ENCODE results near the gene AFF3. TPM values are rescaled to one million over a fixed set of nuclear protein-coding genes. Genes with fewer than 3 reads are reported as not detected.

Gene AFF3
- total and polyA plus RNA-seq, 2 of the 4 experiments (the other 2 are of a cell fraction): 12.9 to 14.3 TPM

DNA sequence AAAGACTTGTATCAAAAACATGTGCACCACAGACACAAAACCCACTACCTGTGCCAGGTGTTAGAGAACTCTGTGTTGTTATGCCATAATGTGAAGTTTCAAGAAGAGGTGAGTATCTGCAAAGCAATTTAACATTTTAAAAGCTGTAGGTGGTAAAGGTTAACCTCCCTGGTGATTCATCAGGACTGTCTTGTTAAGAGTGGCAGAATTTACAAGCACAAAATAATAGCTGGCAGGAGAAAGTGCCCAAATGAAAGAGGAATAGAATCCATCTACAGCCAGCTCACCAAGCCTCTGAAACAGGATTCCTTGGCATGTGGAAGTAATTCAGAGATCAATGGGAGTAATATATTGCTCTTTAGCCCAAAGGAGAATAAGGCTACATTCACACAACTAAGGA lies 230.7 kb downstream of the AFF3 start:
- Histone ChIP-seq H3K36me3 (ENCODE audit: control insufficient read depth, insufficient read depth, low read length) (no peaks in the 10 kb centered on the region), H2AFZ (replicated peaks; ENCODE audit: low read length, poor library complexity) (no peak overlapping the region), H2BK5ac (ENCODE audit: low read depth, low read length, poor library complexity, severe bottlenecking) (no peak overlapping the region), H3K79me1 (ENCODE audit: low read depth in 1 of 2, low read length in 2 of 2) (peaks cover 9 to 12% of the 10 kb centered on the region in 2 experiments; a peak in 3 of 4 replicates), H3K14ac (replicated peaks; ENCODE audit: low read depth, low read length) (no peak overlapping the region), H3K9me1 (ENCODE audit: insufficient read depth, low read length) (peaks cover 6% of the 10 kb centered on the region; the same call in 1 of the 2 replicates), H2BK120ac (ENCODE audit: low read depth, low read length) (no peak overlapping the region), H3K18ac (ENCODE audit: low read depth, low read length) (no peak overlapping the region), H3K9ac (ENCODE audit: low read depth, low read length) (no peak overlapping the region), H2BK20ac (ENCODE audit: low read depth, low read length) (no peak overlapping the region), H4K91ac (ENCODE audit: insufficient read depth, low read depth, low read length) (no peak overlapping the region), H3K4ac (ENCODE audit: low read depth, low read length) (no peak overlapping the region), H3K56ac (ENCODE audit: extremely low read depth, insufficient read depth, low read length) (no peak overlapping the region), H2AK5ac (ENCODE audit: low read depth, low read length) (no peak overlapping the region), H4K20me1 (ENCODE audit: insufficient read depth, low read length) (peaks cover 4% of the 10 kb centered on the region; the same call in 1 of the 2 replicates), H3K27ac (ENCODE audit: insufficient read depth, low read length) (no peak overlapping the region), H3K27me3 (ENCODE audit: control insufficient read depth, insufficient read depth, low read length) (no peaks in the 10 kb centered on the region), H3K4me2 (ENCODE audit: low read depth, low read length) (no peak overlapping the region), H3K4me1 (ENCODE audit: control insufficient read depth, insufficient read depth, low read length) (no peaks in the 10 kb centered on the region), H3K9me3 (ENCODE audit: control insufficient read depth, insufficient read depth, low read length) (no peaks in the 10 kb centered on the region), H4K8ac (ENCODE audit: low read depth in 2 of 2, low read length in 2 of 2) (no peak overlapping the region), H4K5ac (ENCODE audit: low read depth, low read length) (no peak overlapping the region), H3K23ac (ENCODE audit: low read depth, low read length) (no peak overlapping the region), H2BK15ac (ENCODE audit: low read depth, low read length) (no peak overlapping the region), H2AK9ac (replicated peaks; ENCODE audit: low read depth, low read length, poor library complexity) (no peak overlapping the region), H3K4me3 (ENCODE audit: insufficient read depth, low read depth, low read length) (no peak overlapping the region)
- DNase-seq: no peak
- TF ChIP-seq RAD21 (IDR thresholded peaks at IDR 0.05; ENCODE audit: low read length) (no peak), FOS (IDR thresholded peaks at IDR 0.05; ENCODE audit: low read depth, low read length) (no peak), MAZ (IDR thresholded peaks at IDR 0.05; ENCODE audit: borderline replicate concordance, low read depth, low read length) (no peak), BHLHE40 (IDR thresholded peaks at IDR 0.05; ENCODE audit: low read depth, low read length) (no peak), RCOR1 (IDR thresholded peaks at IDR 0.05; ENCODE audit: insufficient replicate concordance, low read length) (no peak), CHD1 (IDR thresholded peaks at IDR 0.05; ENCODE audit: low read depth, low read length) (no peak), MAFK (IDR thresholded peaks at IDR 0.05; ENCODE audit: low read depth, low read length) (no peak), MXI1 (IDR thresholded peaks at IDR 0.05; ENCODE audit: borderline replicate concordance, low read depth, low read length) (no peak), SMC3 (IDR thresholded peaks at IDR 0.05; ENCODE audit: low read depth, low read length) (no peak), RFX5 (IDR thresholded peaks at IDR 0.05; ENCODE audit: low read depth, low read length) (no peak), POLR2A (IDR thresholded peaks at IDR 0.05; ENCODE audit: low read depth, low read length) (no peak), NFE2L2 (IDR thresholded peaks at IDR 0.05; ENCODE audit: low read depth, low read length) (no peak), CEBPB (IDR thresholded peaks at IDR 0.05; ENCODE audit: low read depth, low read length) (no peak)
- TF ChIP-seq, protein P1, sequence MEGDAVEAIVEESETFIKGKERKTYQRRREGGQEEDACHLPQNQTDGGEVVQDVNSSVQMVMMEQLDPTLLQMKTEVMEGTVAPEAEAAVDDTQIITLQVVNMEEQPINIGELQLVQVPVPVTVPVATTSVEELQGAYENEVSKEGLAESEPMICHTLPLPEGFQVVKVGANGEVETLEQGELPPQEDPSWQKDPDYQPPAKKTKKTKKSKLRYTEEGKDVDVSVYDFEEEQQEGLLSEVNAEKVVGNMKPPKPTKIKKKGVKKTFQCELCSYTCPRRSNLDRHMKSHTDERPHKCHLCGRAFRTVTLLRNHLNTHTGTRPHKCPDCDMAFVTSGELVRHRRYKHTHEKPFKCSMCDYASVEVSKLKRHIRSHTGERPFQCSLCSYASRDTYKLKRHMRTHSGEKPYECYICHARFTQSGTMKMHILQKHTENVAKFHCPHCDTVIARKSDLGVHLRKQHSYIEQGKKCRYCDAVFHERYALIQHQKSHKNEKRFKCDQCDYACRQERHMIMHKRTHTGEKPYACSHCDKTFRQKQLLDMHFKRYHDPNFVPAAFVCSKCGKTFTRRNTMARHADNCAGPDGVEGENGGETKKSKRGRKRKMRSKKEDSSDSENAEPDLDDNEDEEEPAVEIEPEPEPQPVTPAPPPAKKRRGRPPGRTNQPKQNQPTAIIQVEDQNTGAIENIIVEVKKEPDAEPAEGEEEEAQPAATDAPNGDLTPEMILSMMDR (conservative IDR thresholded peaks at IDR 0.05; ENCODE audit: low read depth, low read length): no peak
- TF ChIP-seq, protein P2, sequence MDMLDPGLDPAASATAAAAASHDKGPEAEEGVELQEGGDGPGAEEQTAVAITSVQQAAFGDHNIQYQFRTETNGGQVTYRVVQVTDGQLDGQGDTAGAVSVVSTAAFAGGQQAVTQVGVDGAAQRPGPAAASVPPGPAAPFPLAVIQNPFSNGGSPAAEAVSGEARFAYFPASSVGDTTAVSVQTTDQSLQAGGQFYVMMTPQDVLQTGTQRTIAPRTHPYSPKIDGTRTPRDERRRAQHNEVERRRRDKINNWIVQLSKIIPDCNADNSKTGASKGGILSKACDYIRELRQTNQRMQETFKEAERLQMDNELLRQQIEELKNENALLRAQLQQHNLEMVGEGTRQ (IDR thresholded peaks at IDR 0.05; ENCODE audit: low read depth, low read length): no peak
- TF ChIP-seq, protein P3, sequence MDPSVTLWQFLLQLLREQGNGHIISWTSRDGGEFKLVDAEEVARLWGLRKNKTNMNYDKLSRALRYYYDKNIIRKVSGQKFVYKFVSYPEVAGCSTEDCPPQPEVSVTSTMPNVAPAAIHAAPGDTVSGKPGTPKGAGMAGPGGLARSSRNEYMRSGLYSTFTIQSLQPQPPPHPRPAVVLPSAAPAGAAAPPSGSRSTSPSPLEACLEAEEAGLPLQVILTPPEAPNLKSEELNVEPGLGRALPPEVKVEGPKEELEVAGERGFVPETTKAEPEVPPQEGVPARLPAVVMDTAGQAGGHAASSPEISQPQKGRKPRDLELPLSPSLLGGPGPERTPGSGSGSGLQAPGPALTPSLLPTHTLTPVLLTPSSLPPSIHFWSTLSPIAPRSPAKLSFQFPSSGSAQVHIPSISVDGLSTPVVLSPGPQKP (IDR thresholded peaks at IDR 0.05; ENCODE audit: borderline replicate concordance, low read depth, low read length): no peak
- no peak for ATAC-seq (ENCODE audit: low read depth)
- CTCF ChIA-PET: interaction anchor here (1.1 kb wide), 1 partner anchor 20 kb away, joined by 3 read pairs; no protein-coding TSS in a partner anchor
- BruUV-seq (replicated peaks): no TSS peak
- in situ Hi-C loops (cut with MboI; ENCODE audit: low sequenced_read_pairs) (no loop called here), dilution Hi-C loops (cut with HindIII; ENCODE audit: low sequenced_read_pairs, unreplicated experiment) (no loop called here), intact Hi-C loops (cut with micrococcal nuclease) (no loop called here)
- POLR2A ChIA-PET (ENCODE audit: unreplicated experiment): no interaction called here

All from IMR-90 (cell line).